H1 (cell line): ENCODE measurements around the gene DAPL1. TPM values are rescaled to one million over a fixed set of nuclear protein-coding genes. Genes with fewer than 3 reads are reported as not detected.

Source experiments
- ASH2L ChIP-seq: fragments of 200-600, 300-600 bp; sonication (generic); IDR thresholded peaks from one replicate; pipeline ENCODE4 v1.7.1; 2017; ENCODE audit warnings: low read length
- CTCF ChIP-seq, 3 experiments: IDR thresholded peaks; 1 replicate in 2 of 3; 2 replicates in 1 of 3; pipeline versions ENCODE4 v1.5.1 to v1.6.1; 2011; ENCODE audit warnings: low read length in 3 of 3, mild to moderate bottlenecking in 3 of 3, inconsistent platforms in 2 of 3, low read depth in 1 of 3, moderate library complexity in 1 of 3; ENCODE audit not compliant: insufficient read depth in 1 of 3; ENCODE audit errors: control extremely low read depth in 1 of 3
- HDAC2 ChIP-seq, 2 experiments: fragments of 300-600 bp in 1 of 2; sonication (generic) in 1 of 2; IDR thresholded peaks; 2 replicates each; pipeline ENCODE4 v1.6.1; 2011 to 2012; ENCODE audit warnings: low read depth in 2 of 2, low read length in 2 of 2, mild to moderate bottlenecking in 2 of 2, moderate library complexity in 2 of 2, borderline replicate concordance in 1 of 2, inconsistent platforms in 1 of 2
- POLR2A ChIP-seq, 2 experiments: IDR thresholded peaks; 1 replicate in 1 of 2; 2 replicates in 1 of 2; pipeline ENCODE4 v1.6.1; 2011; ENCODE audit warnings: low read depth in 2 of 2, low read length in 2 of 2, mild to moderate bottlenecking in 2 of 2; ENCODE audit errors: control extremely low read depth in 1 of 2
- TAF7 ChIP-seq: optimal IDR thresholded peaks from 2 replicates; pipeline ENCODE3; 2011; ENCODE audit warnings: low read depth, mild to moderate bottlenecking, inconsistent platforms, low read length, moderate library complexity, borderline replicate concordance
- YY1 ChIP-seq: IDR thresholded peaks from 2 replicates; pipeline ENCODE4 v1.6.1; 2011; ENCODE audit warnings: low read depth, mild to moderate bottlenecking, low read length
- polyA plus RNA-seq, 7 experiments: library from polyadenylated mRNA; depleted of rRNA in 3 of 7; stranded (reverse) in 5 of 7; unstranded in 2 of 7; fragments of >200 nt in 5 of 7; fragments of 200-250 nt in 2 of 7; gene quantifications; 1 replicate in 5 of 7; 2 replicates in 1 of 7; 4 replicates in 1 of 7; pipeline versions ENCODE4 v1.2.1 to v1.2.3, GENCODE V29; 2011 to 2013; ENCODE audit warnings: missing spikeins in 2 of 7, mixed read lengths in 2 of 7
- total RNA-seq: library from RNA; stranded (reverse); fragmentation: NEBNext Ultra II Directional; extraction: Animal tissue kit (Norgen Biotek cat#: 25700); gene quantifications from 2 replicates; pipeline ENCODE4 v1.2.1, GENCODE V29; 2021

Gene DAPL1
- total and polyA plus RNA-seq, 2 of the 8 experiments (the other 6 are each of a cell fraction or from before 2014, with no cell fraction given): not detected

DNA sequence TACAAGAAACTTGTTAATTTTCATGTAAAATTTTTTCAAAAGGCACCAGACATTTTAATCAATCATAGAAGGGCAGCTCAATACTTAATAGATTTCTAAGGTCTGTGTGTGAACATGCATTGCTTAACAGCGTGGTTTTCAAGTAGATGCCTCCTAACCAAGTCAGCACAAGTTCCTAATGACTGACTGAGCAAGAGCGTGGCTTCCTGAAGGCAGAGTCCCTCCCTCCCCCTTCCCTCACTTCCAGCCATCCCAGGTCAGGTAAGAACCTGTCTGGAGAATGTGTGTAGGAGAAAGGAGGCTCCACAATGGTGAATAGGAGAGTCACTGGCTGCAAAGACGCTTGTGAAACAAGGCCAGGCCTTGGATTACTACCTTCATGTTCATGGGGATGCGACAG, 33.5 kb upstream of the DAPL1 start (continued):
- TF ChIP-seq YY1: no peak
- no peak for TF ChIP-seq CTCF (IDR thresholded peaks at IDR 0.05; ENCODE audit: control extremely low read depth in 1 of 3, insufficient read depth in 1 of 3, low read depth in 1 of 3, low read length in 3 of 3)
- TF ChIP-seq POLR2A (IDR thresholded peaks at IDR 0.05; ENCODE audit: control extremely low read depth in 1 of 2, low read depth in 2 of 2, low read length in 2 of 2): no peak
- TF ChIP-seq ASH2L: no peak
- no peak for TF ChIP-seq TAF7
- no peak for TF ChIP-seq HDAC2 (IDR thresholded peaks at IDR 0.05; ENCODE audit: borderline replicate concordance in 1 of 2, low read depth in 2 of 2, low read length in 2 of 2)
